ENCODE data around the gene MTRF1.

DNA sequence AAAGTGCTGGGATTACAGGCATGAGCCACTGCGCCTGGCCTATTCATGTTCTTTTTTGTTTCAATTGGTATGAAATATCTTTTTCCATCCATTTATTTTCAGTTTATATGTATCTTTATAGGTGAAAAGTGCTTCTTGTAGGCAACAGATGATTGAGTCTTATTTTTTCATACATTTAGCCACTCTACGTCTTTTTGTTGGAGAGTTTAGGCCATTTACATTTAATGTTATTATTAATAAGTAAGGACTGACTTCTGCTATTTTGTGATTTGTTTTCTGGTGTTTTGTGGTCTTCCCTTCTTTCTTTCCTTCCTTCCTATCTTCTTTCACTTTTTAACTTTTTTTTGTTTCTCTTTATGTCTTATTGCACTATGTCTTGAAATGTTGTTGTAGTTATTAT, 52.3 kb downstream of the MTRF1 start:
- no peak for TF ChIP-seq POLR2AphosphoS5 (IDR thresholded peaks at IDR 0.05; ENCODE audit: low read depth, low read length)
- no peak for TF ChIP-seq SIN3A (IDR thresholded peaks at IDR 0.05; ENCODE audit: borderline replicate concordance, insufficient read depth, low read length)
- TF ChIP-seq TAF1 (IDR thresholded peaks at IDR 0.05; ENCODE audit: borderline replicate concordance, insufficient read depth, low read length) = no peak
- TF ChIP-seq, protein P1, sequence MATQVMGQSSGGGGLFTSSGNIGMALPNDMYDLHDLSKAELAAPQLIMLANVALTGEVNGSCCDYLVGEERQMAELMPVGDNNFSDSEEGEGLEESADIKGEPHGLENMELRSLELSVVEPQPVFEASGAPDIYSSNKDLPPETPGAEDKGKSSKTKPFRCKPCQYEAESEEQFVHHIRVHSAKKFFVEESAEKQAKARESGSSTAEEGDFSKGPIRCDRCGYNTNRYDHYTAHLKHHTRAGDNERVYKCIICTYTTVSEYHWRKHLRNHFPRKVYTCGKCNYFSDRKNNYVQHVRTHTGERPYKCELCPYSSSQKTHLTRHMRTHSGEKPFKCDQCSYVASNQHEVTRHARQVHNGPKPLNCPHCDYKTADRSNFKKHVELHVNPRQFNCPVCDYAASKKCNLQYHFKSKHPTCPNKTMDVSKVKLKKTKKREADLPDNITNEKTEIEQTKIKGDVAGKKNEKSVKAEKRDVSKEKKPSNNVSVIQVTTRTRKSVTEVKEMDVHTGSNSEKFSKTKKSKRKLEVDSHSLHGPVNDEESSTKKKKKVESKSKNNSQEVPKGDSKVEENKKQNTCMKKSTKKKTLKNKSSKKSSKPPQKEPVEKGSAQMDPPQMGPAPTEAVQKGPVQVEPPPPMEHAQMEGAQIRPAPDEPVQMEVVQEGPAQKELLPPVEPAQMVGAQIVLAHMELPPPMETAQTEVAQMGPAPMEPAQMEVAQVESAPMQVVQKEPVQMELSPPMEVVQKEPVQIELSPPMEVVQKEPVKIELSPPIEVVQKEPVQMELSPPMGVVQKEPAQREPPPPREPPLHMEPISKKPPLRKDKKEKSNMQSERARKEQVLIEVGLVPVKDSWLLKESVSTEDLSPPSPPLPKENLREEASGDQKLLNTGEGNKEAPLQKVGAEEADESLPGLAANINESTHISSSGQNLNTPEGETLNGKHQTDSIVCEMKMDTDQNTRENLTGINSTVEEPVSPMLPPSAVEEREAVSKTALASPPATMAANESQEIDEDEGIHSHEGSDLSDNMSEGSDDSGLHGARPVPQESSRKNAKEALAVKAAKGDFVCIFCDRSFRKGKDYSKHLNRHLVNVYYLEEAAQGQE (IDR thresholded peaks at IDR 0.05; ENCODE audit: insufficient read depth in 1 of 2, low read depth in 2 of 2, low read length in 2 of 2) = no peak
- no peak for TF ChIP-seq FOXP2 (optimal IDR thresholded peaks at IDR 0.05; ENCODE audit: borderline replicate concordance, extremely low read depth, extremely low read length, insufficient read depth)

All from PFSK-1 (cell line).